HEK293 (cell line): ENCODE measurements around the gene FXYD4.

Source experiments
- CTCF ChIA-PET: fragments of 350-600 bp; formaldehyde crosslinking; extraction: SDS; loops from one replicate; lab custom pipeline; 2021; ENCODE audit warnings: antibody characterized with exemption; lab: Yijun Ruan, JAX
- POLR2A ChIA-PET: fragments of 300-600 bp; formaldehyde crosslinking; extraction: SDS; loops from one replicate; lab custom pipeline; 2020; ENCODE audit warnings: antibody characterized with exemption, inconsistent platforms; lab: Yijun Ruan, JAX
- H3K27ac ChIP-seq: fragments of 200-500 bp; sonication (Bioruptor generic); 2 replicates; pipeline ENCODE4 v1.5.1; 2014; ENCODE audit warnings: low read depth, low read length, control low read depth, inconsistent platforms; ENCODE audit errors: extremely low read depth
- H3K36me3 ChIP-seq, 2 experiments: fragments of 200-500 bp in 1 of 2; sonication (Bioruptor generic) in 1 of 2; 1 replicate in 1 of 2; 2 replicates in 1 of 2; pipeline ENCODE4 v1.5.1; 2014 to 2017; ENCODE audit warnings: inconsistent platforms in 2 of 2, low read length in 2 of 2; ENCODE audit not compliant: control insufficient read depth in 2 of 2, insufficient read depth in 1 of 2
- H3K4me1 ChIP-seq: fragments of 200-500 bp; sonication (Bioruptor generic); 2 replicates; pipeline ENCODE4 v1.5.1; 2014; ENCODE audit warnings: mild to moderate bottlenecking, low read length, inconsistent platforms; ENCODE audit not compliant: control insufficient read depth, insufficient read depth
- H3K4me3 ChIP-seq: 2 replicates; pipeline ENCODE4 v1.5.1; 2011; ENCODE audit warnings: low read depth, mild to moderate bottlenecking, control low read depth, low read length, moderate library complexity
- H3K9me3 ChIP-seq: fragments of 200-500 bp; sonication (Bioruptor generic); 2 replicates; pipeline ENCODE4 v1.5.1; 2014; ENCODE audit warnings: low read depth, low read length, inconsistent platforms; ENCODE audit not compliant: control insufficient read depth, insufficient read depth
- BCL11A ChIP-seq: fragments of 450-650 bp; formaldehyde crosslinking; IDR thresholded peaks from 2 replicates; pipeline ENCODE4 v1.5.1; 2016; ENCODE audit warnings: low read depth, missing biosample characterization, missing genetic modification characterization
- ELK4 ChIP-seq: IDR thresholded peaks from 2 replicates; pipeline ENCODE4 v1.6.1; 2011; ENCODE audit warnings: mild to moderate bottlenecking, low read depth, low read length, borderline replicate concordance
- HOXA7 ChIP-seq: sonication (generic); formaldehyde crosslinking; IDR thresholded peaks from 2 replicates; pipeline ENCODE4 v1.8.1; 2022; ENCODE audit warnings: missing genetic modification reagents, borderline replicate concordance
- KLF7 ChIP-seq: fragments of 450-650 bp; formaldehyde crosslinking; IDR thresholded peaks from 2 replicates; pipeline ENCODE4 v1.5.1; 2016; ENCODE audit warnings: missing biosample characterization, missing genetic modification characterization, borderline replicate concordance
- PRDM2 ChIP-seq: fragments of 450-650 bp; formaldehyde crosslinking; IDR thresholded peaks from 2 replicates; pipeline ENCODE4 v1.5.1; 2016; ENCODE audit warnings: missing biosample characterization, missing genetic modification characterization, borderline replicate concordance
- YY2 ChIP-seq: fragments of 450-650 bp; formaldehyde crosslinking; IDR thresholded peaks from 2 replicates; pipeline ENCODE4 v1.5.1; 2016; ENCODE audit warnings: missing biosample characterization, missing genetic modification characterization
- ZBTB11 ChIP-seq: fragments of 450-650 bp; formaldehyde crosslinking; conservative IDR thresholded peaks from 2 replicates; pipeline ENCODE4 v1.5.1; 2016; ENCODE audit warnings: low read depth, missing biosample characterization, missing genetic modification characterization
- ZBTB7A ChIP-seq: fragments of 450-650 bp; formaldehyde crosslinking; IDR thresholded peaks from 2 replicates; pipeline ENCODE4 v1.5.1; 2016; ENCODE audit warnings: low read depth, missing biosample characterization, missing genetic modification characterization
- ZEB2 ChIP-seq: fragments of 450-650 bp; formaldehyde crosslinking; IDR thresholded peaks from 2 replicates; pipeline ENCODE4 v1.5.1; 2016; ENCODE audit warnings: missing biosample characterization, missing genetic modification characterization
- ZFHX2 ChIP-seq: fragments of 450-650 bp; formaldehyde crosslinking; conservative IDR thresholded peaks from 2 replicates; pipeline ENCODE4 v1.5.1; 2016; ENCODE audit warnings: missing biosample characterization, missing genetic modification characterization
- ZNF157 ChIP-seq: fragments of 450-650 bp; formaldehyde crosslinking; IDR thresholded peaks from 2 replicates; pipeline ENCODE4 v1.5.1; 2016; ENCODE audit warnings: missing biosample characterization, missing genetic modification characterization
- ZNF16 ChIP-seq: fragments of 450-650 bp; formaldehyde crosslinking; IDR thresholded peaks from 2 replicates; pipeline ENCODE4 v1.5.1; 2016; ENCODE audit warnings: low read depth, missing biosample characterization, missing genetic modification characterization
- ZNF18 ChIP-seq: fragments of 450-650 bp; formaldehyde crosslinking; IDR thresholded peaks from 2 replicates; pipeline ENCODE4 v1.5.1; 2016; ENCODE audit warnings: missing biosample characterization, missing genetic modification characterization
- ZNF214 ChIP-seq: fragments of 450-650 bp; formaldehyde crosslinking; IDR thresholded peaks from 2 replicates; pipeline ENCODE4 v1.5.1; 2017; ENCODE audit warnings: missing biosample characterization, mild to moderate bottlenecking, missing genetic modification characterization, borderline replicate concordance
- ZNF223 ChIP-seq: fragments of 450-650 bp; formaldehyde crosslinking; IDR thresholded peaks from 2 replicates; pipeline ENCODE4 v1.5.1; 2016; ENCODE audit warnings: missing biosample characterization, missing genetic modification characterization
- ZNF23 ChIP-seq: fragments of 450-650 bp; formaldehyde crosslinking; IDR thresholded peaks from 2 replicates; pipeline ENCODE4 v1.5.1; 2016; ENCODE audit warnings: missing biosample characterization, missing genetic modification characterization, borderline replicate concordance
- ZNF48 ChIP-seq: fragments of 450-650 bp; formaldehyde crosslinking; IDR thresholded peaks from 2 replicates; pipeline ENCODE4 v1.5.1; 2016; ENCODE audit warnings: missing biosample characterization, missing genetic modification characterization
- ZNF510 ChIP-seq: fragments of 450-650 bp; formaldehyde crosslinking; IDR thresholded peaks from 2 replicates; pipeline ENCODE4 v1.5.1; 2018; ENCODE audit warnings: mild to moderate bottlenecking, missing genetic modification characterization, missing biosample characterization; ENCODE audit not compliant: insufficient replicate concordance
- ZNF580 ChIP-seq: fragments of 450-650 bp; formaldehyde crosslinking; IDR thresholded peaks from 2 replicates; pipeline ENCODE4 v1.5.1; 2016; ENCODE audit warnings: missing biosample characterization, missing genetic modification characterization
- ZNF585B ChIP-seq: fragments of 450-650 bp; formaldehyde crosslinking; IDR thresholded peaks from 2 replicates; pipeline ENCODE4 v1.5.1; 2016; ENCODE audit warnings: missing biosample characterization, missing genetic modification characterization
- ZNF624 ChIP-seq: fragments of 450-650 bp; formaldehyde crosslinking; IDR thresholded peaks from 2 replicates; pipeline ENCODE4 v1.5.1; 2017; ENCODE audit warnings: missing biosample characterization, missing genetic modification characterization
- ZNF629 ChIP-seq: fragments of 450-650 bp; formaldehyde crosslinking; IDR thresholded peaks from 2 replicates; pipeline ENCODE4 v1.5.1; 2017; ENCODE audit warnings: missing biosample characterization, missing genetic modification characterization
- ZNF654 ChIP-seq: fragments of 450-650 bp; formaldehyde crosslinking; IDR thresholded peaks from 2 replicates; pipeline ENCODE4 v1.5.1; 2016; ENCODE audit warnings: low read depth, missing biosample characterization, missing genetic modification characterization

FXYD4 gene

GRCh38 chr10:43365001-43365400 is 6.4 kb upstream of the FXYD4 start (continued):
- TF ChIP-seq ZNF629 (tag by site-specific recombination) (no peak), ZNF214 (no peak), ZNF654 (tag by site-specific recombination) (no peak), ZBTB7A (tag by site-specific recombination) (no peak)

GRCh38 chr10:43369921-43370320 is 1.5 kb upstream of the FXYD4 start:
- Histone ChIP-seq H3K4me3 (no peak overlapping the region), H3K4me1 (no peaks in the 10 kb centered on the region), H3K27ac (no peak overlapping the region), H3K9me3 (no peaks in the 10 kb centered on the region), H3K36me3 (no peaks in the 10 kb centered on the region)
- ChIA-PET POLR2A (no interaction called here), CTCF (no interaction called here)
- TF ChIP-seq ZEB2 (tag by site-specific recombination) (no peak), ZNF629 (tag by site-specific recombination) (no peak), ZBTB11 (no peak), KLF7 (no peak), HOXA7 (CRISPR knock-in tag) (no peak), ELK4 (no peak), ZNF580 (tag by site-specific recombination) (no peak), ZNF510 (tag by site-specific recombination) (no peak), ZNF223 (tag by site-specific recombination) (no peak), ZNF18 (tag by site-specific recombination) (no peak), YY2 (no peak), ZFHX2 (no peak), PRDM2 (tag by site-specific recombination) (no peak), ZNF16 (tag by site-specific recombination) (no peak), ZNF157 (tag by site-specific recombination) (no peak), ZNF624 (no peak), ZNF23 (tag by site-specific recombination) (no peak), ZNF48 (tag by site-specific recombination) (no peak), BCL11A (no peak), ZNF585B (tag by site-specific recombination) (no peak)
